Upper lobe of left lung (tissue), 6 donors: Measurements from ENCODE around the gene SART1. TPM values are rescaled to one million over a fixed set of nuclear protein-coding genes. Genes with fewer than 3 reads are reported as not detected.

ENCODE experiments used
- ATAC-seq, 2 donors: fragments of 200-7000 bp; cut with Tn5 transposase; one replicate each; pipeline ENCODE4 v1.9.1; 2022; ENCODE audit warnings: mild to moderate bottlenecking in 2 of 2, moderate library complexity in 2 of 2; ENCODE audit not compliant: low FRiP score in 2 of 2
- DNase-seq, 2 donors: peaks; one replicate each; pipeline ENCODE4 v3.0.0-alpha.2; 2019 to 2020
- H3K27ac ChIP-seq, 4 donors: fragments of 200-600 bp; sonication (generic); one replicate each; pipeline ENCODE4 v1.5.1; 2016 to 2019
- H3K27me3 ChIP-seq, 4 donors: fragments of 200-600 bp; sonication (generic); one replicate each; pipeline ENCODE4 v1.5.1; 2017 to 2019
- H3K36me3 ChIP-seq, 4 donors: fragments of 200-600 bp; sonication (generic); one replicate each; pipeline ENCODE4 v1.5.1; 2016 to 2019
- H3K4me1 ChIP-seq, 4 donors: fragments of 200-600 bp; sonication (generic); one replicate each; pipeline ENCODE4 v1.5.1; 2018 to 2019
- H3K4me3 ChIP-seq, 4 donors: fragments of 200-600 bp; sonication (generic); one replicate each; pipeline ENCODE4 v1.5.1; 2017 to 2019; ENCODE audit warnings: mild to moderate bottlenecking in 2 of 4, moderate library complexity in 1 of 4
- H3K9me3 ChIP-seq, 4 donors: fragments of 200-600 bp; sonication (generic); one replicate each; pipeline ENCODE4 v1.5.1; 2018 to 2019
- EP300 ChIP-seq, 4 donors: sonication (generic); formaldehyde crosslinking; IDR thresholded peaks; one replicate each; pipeline ENCODE4 v1.5.1; 2017; ENCODE audit warnings: antibody characterized with exemption in 4 of 4, control low read depth in 2 of 4
- POLR2A ChIP-seq, 4 donors: fragments of 450-650 bp; IDR thresholded peaks; one replicate each; pipeline ENCODE4 v1.5.1; 2016 to 2017; ENCODE audit warnings: antibody characterized with exemption in 4 of 4, mild to moderate bottlenecking in 2 of 4
- POLR2AphosphoS5 ChIP-seq, 2 donors: sonication (generic); formaldehyde crosslinking; IDR thresholded peaks; one replicate each; pipeline ENCODE4 v1.5.1; 2017; ENCODE audit warnings: antibody characterized with exemption in 2 of 2
- WGBS, 2 donors: methylation state at CpG; one replicate each; pipeline ENCODE4 v1.1.5; 2017 to 2018; 5-methylcytosine and 5-hydroxymethylcytosine counted together
- total RNA-seq, 6 donors: library from RNA; depleted of rRNA in 4 of 6; stranded (reverse); fragments of >200 nt in 4 of 6; gene quantifications; one replicate each; pipeline versions ENCODE4 v1.1.0 to v1.2.1, GENCODE V29; 2016 to 2021
- TF ChIP-seq, protein P1 (sequence below), 6 experiments: fragments of 450-650 bp in 4 of 6; fragments of 200-600 bp in 2 of 6; sonication (generic) in 2 of 6; IDR thresholded peaks; one replicate each; pipeline ENCODE4 v1.5.1; 2016 to 2019; ENCODE audit warnings: antibody characterized with exemption in 6 of 6
- donor health status: DM: no; HTN: no; CAD: no; lungs with moderate emphysema.
- donor health status: DM: no; HTN: yes; CAD: no; lungs with severe emphysema.

SART1 gene, protein sequence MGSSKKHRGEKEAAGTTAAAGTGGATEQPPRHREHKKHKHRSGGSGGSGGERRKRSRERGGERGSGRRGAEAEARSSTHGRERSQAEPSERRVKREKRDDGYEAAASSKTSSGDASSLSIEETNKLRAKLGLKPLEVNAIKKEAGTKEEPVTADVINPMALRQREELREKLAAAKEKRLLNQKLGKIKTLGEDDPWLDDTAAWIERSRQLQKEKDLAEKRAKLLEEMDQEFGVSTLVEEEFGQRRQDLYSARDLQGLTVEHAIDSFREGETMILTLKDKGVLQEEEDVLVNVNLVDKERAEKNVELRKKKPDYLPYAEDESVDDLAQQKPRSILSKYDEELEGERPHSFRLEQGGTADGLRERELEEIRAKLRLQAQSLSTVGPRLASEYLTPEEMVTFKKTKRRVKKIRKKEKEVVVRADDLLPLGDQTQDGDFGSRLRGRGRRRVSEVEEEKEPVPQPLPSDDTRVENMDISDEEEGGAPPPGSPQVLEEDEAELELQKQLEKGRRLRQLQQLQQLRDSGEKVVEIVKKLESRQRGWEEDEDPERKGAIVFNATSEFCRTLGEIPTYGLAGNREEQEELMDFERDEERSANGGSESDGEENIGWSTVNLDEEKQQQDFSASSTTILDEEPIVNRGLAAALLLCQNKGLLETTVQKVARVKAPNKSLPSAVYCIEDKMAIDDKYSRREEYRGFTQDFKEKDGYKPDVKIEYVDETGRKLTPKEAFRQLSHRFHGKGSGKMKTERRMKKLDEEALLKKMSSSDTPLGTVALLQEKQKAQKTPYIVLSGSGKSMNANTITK
- 100 to 1,000 TPM in 2 of 6 donors, 10 to 100 TPM in 4; 44.4 to 201 (median 71.4) TPM for total RNA-seq

DNA sequence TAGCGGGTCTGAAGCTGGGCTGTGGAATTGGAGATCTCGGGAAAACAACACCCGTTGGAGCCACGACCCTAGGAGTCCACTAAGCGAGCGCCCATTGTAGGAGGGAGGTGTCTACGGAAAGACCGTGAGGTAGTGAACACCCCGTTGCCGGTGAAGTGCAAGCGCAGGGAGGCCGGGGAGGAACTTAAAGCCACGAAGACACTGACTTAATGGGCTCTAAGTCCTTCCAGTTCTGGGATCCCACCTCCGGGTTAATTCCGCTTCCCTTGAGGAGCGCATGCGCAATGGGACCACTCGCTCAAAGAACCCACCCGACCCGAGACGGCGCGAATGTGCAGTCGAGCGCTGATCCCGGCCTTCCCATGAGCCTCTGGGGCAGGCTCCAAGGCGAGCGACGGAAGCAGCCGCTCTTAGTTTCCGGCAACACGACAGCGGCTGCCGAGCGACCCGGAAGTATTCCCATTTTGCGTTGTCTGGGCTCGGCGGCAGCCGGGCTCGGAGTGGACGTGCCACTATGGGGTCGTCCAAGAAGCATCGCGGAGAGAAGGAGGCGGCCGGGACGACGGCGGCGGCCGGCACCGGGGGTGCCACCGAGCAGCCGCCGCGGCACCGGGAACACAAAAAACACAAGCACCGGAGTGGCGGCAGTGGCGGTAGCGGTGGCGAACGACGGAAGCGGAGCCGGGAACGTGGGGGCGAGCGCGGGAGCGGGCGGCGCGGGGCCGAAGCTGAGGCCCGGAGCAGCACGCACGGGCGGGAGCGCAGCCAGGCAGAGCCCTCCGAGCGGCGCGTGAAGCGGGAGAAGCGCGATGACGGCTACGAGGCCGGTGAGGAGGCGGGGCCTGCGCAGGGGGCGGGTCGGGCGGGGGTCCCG is at the start of gene SART1:
Gene SART1 (plus strand): TSS at position 468 of the 874 bp plus-strand sequence. CDS start 47 bp downstream, at position 515.
- peak; percentile 93 to 99 for DNase-seq
- Histone ChIP-seq H3K27me3 (no peaks in the 10 kb centered on the region), H3K27ac (peak within 1 kb of the TSS; percentile 89 to 95 (median 92)), H3K4me1 (peaks cover 20 to 37% (median 24%) of the 10 kb centered on the region in 4 donors), H3K9me3 (no peaks in the 10 kb centered on the region), H3K36me3 (peaks cover 20 to 29% (median 25%) of the 10 kb centered on the region in 4 donors), H3K4me3 (peak within 1 kb of the TSS; percentile 57 to 95 (median 85))
- 0 to 1% methylated on average over 30 to 74 of the region's 97 CpGs for WGBS, 2 donors
- ATAC-seq: peak; percentile 96 to 98
- TF ChIP-seq POLR2A (IDR thresholded peaks at IDR 0.05) (peak in 3 of 4 donors; percentile 65 to 85 (median 68)), EP300 (IDR thresholded peaks at IDR 0.05) (peak in 1 of 4 donors; percentile 2), POLR2AphosphoS5 (IDR thresholded peaks at IDR 0.05) (peak; percentile 82 to 95)
- TF ChIP-seq, protein P1, sequence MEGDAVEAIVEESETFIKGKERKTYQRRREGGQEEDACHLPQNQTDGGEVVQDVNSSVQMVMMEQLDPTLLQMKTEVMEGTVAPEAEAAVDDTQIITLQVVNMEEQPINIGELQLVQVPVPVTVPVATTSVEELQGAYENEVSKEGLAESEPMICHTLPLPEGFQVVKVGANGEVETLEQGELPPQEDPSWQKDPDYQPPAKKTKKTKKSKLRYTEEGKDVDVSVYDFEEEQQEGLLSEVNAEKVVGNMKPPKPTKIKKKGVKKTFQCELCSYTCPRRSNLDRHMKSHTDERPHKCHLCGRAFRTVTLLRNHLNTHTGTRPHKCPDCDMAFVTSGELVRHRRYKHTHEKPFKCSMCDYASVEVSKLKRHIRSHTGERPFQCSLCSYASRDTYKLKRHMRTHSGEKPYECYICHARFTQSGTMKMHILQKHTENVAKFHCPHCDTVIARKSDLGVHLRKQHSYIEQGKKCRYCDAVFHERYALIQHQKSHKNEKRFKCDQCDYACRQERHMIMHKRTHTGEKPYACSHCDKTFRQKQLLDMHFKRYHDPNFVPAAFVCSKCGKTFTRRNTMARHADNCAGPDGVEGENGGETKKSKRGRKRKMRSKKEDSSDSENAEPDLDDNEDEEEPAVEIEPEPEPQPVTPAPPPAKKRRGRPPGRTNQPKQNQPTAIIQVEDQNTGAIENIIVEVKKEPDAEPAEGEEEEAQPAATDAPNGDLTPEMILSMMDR (IDR thresholded peaks at IDR 0.05): peak in 2 of 6 experiments; percentile 10 to 48

DNA sequence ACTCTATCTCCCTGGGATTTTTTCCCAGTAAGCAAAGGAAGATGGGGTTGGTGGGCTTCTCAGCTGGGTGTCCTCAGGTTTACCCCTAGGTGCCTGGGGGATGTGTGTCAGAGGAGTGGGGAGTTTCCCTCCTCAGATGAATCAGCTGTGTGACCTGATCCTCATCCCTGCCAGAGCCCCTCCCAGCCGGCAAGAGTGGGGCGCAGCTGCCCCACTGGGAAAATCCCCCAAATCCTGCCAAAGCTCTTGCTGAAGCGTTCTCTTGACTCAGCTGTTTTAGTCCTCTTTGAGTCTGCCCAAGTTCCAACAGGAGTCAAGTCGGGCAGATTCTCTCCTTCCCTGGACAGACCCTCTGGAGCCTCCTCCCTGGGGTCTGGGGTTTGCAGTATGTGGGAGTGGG is 48.7 kb upstream of the SART1 start:
- Histone ChIP-seq H3K27ac (peak overlapping the region in 1 of 4 donors; percentile 21), H3K36me3 (peaks cover 0 to 4% (median 0%) of the 10 kb centered on the region in 4 donors), H3K27me3 (no peaks in the 10 kb centered on the region), H3K9me3 (no peaks in the 10 kb centered on the region), H3K4me1 (peaks cover 42 to 46% (median 44%) of the 10 kb centered on the region in 4 donors), H3K4me3 (no peak overlapping the region)
- ATAC-seq (no peak), DNase-seq (no peak)
- TF ChIP-seq POLR2A (IDR thresholded peaks at IDR 0.05) (no peak), EP300 (IDR thresholded peaks at IDR 0.05) (no peak), POLR2AphosphoS5 (IDR thresholded peaks at IDR 0.05) (no peak)
- TF ChIP-seq, protein P1 (IDR thresholded peaks at IDR 0.05): no peak
- 48 to 54% methylated on average over 4 of the region's 4 CpGs for WGBS, 2 donors

DNA sequence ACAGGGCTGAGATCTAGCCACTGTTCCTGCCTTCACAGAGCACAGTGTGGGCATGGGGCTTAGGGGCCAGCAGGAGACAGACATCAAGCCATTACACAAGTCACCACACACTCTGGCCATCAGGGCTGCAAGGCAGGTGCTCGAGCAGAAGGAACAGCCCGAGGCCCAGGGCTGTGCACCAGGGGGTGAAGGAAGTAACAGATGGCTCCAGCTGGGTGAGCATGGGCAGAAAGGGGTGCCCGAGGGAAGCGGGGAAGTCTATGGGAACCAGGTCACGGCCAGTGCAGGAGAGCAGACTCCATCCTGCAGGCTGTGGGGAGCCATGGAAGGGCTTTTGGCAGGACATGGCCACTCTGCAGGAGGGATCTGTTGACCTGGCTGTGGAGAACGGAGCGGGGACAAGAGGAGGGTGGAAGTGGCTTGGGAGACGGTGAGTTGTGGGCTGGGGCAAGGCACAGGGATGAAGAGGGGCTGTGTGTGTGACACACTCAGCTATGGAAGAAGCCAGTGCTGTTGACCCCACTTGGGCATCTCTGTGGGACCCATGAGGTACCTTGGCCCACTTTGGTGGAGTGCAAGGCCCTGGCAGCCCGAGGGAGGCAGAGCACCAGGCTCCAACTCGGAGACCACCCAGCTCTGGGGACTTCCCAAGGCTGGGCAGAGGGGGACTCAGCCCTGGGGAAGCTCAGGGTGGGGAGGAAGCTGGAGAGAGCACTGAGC is 46.3 kb upstream of the SART1 start:
- Histone ChIP-seq H3K4me1 (peaks cover 50 to 53% (median 51%) of the 10 kb centered on the region in 4 donors), H3K27ac (peak overlapping the region; percentile 64 to 99 (median 90)), H3K4me3 (no peak overlapping the region)

More for the DNA sequence above, 46.3 kb upstream of the SART1 start:
- Histone ChIP-seq H3K36me3 (peaks cover 0 to 4% (median 0%) of the 10 kb centered on the region in 4 donors), H3K27me3 (no peaks in the 10 kb centered on the region), H3K9me3 (no peaks in the 10 kb centered on the region)
- 61 to 71% methylated on average over 8 of the region's 10 CpGs for WGBS, 2 donors
- TF ChIP-seq POLR2AphosphoS5 (IDR thresholded peaks at IDR 0.05) (no peak), POLR2A (IDR thresholded peaks at IDR 0.05) (no peak), EP300 (IDR thresholded peaks at IDR 0.05) (no peak)
- TF ChIP-seq, protein P1 (IDR thresholded peaks at IDR 0.05): no peak
- DNase-seq (no peak), ATAC-seq (no peak)
